Activated CD8-positive, alpha-beta memory T cell treated with anti-CD3 and anti-CD28 coated beads, Interleukin-2, amount 10 ng/mL, durations not matched to agents 7 days and 5 days (primary cell): ENCODE results near the gene FKBP4. TPM values are rescaled to one million over a fixed set of nuclear protein-coding genes. Genes with fewer than 3 reads are reported as not detected.

Source experiments
- ATAC-seq: fragments of 150-1000 bp; cut with Tn5 transposase; one replicate; pipeline ENCODE4 v1.10.0; 2021; ENCODE audit warnings: moderate library complexity
- CTCF ChIA-PET: fragments of 350-600 bp; sonication (Branson Sonifier 250); formaldehyde crosslinking; loops from one replicate; lab custom pipeline; 2021; ENCODE audit warnings: antibody characterized with exemption; lab: Charles Lee
- DNase-seq: peaks from one replicate; pipeline ENCODE4 v3.0.0-alpha.2; 2020
- H3K27ac Mint-ChIP-seq: one replicate; pipeline ENCODE4 v1.8.0; 2021; ENCODE audit warnings: mild to moderate bottlenecking, mixed read lengths
- H3K27me3 Mint-ChIP-seq: one replicate; pipeline ENCODE4 v1.8.0; 2021; ENCODE audit warnings: mixed read lengths
- H3K36me3 Mint-ChIP-seq: one replicate; pipeline ENCODE4 v1.8.0; 2021; ENCODE audit warnings: mild to moderate bottlenecking, mixed read lengths
- H3K4me1 Mint-ChIP-seq: one replicate; pipeline ENCODE4 v1.8.0; 2021; ENCODE audit warnings: mixed read lengths
- H3K4me3 Mint-ChIP-seq: one replicate; pipeline ENCODE4 v1.8.0; 2021; ENCODE audit warnings: mild to moderate bottlenecking, moderate library complexity, mixed read lengths
- H3K9me3 Mint-ChIP-seq: one replicate; pipeline ENCODE4 v1.8.0; 2022; ENCODE audit warnings: low read depth, mixed read lengths
- total RNA-seq, 2 experiments: library from RNA; stranded (reverse); gene quantifications; one replicate each; pipeline ENCODE4 v1.2.3, GENCODE V29; 2021

Gene FKBP4, protein sequence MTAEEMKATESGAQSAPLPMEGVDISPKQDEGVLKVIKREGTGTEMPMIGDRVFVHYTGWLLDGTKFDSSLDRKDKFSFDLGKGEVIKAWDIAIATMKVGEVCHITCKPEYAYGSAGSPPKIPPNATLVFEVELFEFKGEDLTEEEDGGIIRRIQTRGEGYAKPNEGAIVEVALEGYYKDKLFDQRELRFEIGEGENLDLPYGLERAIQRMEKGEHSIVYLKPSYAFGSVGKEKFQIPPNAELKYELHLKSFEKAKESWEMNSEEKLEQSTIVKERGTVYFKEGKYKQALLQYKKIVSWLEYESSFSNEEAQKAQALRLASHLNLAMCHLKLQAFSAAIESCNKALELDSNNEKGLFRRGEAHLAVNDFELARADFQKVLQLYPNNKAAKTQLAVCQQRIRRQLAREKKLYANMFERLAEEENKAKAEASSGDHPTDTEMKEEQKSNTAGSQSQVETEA
- total RNA-seq: 100 to 1,000 TPM in 1 of 2 experiments, 10 to 100 TPM in 1; 78.2 to 109 TPM

DNA sequence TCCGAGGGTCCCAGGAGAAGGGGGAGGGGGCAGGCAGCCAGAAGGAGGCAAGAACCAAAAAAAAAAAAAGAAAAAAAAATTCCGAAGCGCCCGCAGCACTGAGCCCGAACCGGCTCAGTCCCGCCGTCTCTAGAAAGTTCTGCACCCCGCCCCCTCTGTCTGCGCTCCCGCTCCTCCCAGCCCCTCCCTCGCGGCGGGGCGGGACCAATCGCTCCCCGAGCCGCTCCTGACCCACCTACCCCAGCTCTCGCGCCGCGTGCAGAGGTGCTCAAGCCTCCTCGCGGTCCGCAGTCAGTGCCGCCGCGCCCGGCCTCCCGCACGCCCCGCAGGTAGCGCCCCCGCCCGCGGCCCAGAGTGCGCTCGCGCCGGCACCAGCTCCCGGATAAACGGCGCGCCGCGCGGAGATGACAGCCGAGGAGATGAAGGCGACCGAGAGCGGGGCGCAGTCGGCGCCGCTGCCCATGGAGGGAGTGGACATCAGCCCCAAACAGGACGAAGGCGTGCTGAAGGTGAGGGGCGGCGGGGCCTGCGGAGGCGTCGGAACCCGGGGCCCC is at the start of gene FKBP4:
Gene FKBP4, plus strand, starts transcription at position 235 of the 554 bp plus-strand sequence. Its CDS starts 170 bp downstream, at position 405.
- Mint-ChIP-seq H3K36me3 (peaks cover 23% of the 10 kb centered on the region), H3K4me1 (peaks cover 19% of the 10 kb centered on the region), H3K9me3 (no peaks in the 10 kb centered on the region), H3K4me3 (peak within 1 kb of the TSS; percentile 91), H3K27me3 (peaks cover 5% of the 10 kb centered on the region), H3K27ac (peak within 1 kb of the TSS; percentile 85)
- peak; percentile 91 for ATAC-seq
- CTCF ChIA-PET: interaction anchor here (1.0 to 4.2 kb wide), 4 partner anchors 9 to 113 kb away, joined by 4 to 29 read pairs (median 6); partner anchors contain the start of gene ITFG2
- DNase-seq: peak; percentile 92

- CTCF ChIA-PET: no interaction called here
- Mint-ChIP-seq H3K4me3 (no peak overlapping the region), H3K4me1 (no peaks in the 10 kb centered on the region), H3K36me3 (no peaks in the 10 kb centered on the region), H3K27me3 (peaks cover 12% of the 10 kb centered on the region), H3K9me3 (no peaks in the 10 kb centered on the region), H3K27ac (no peak overlapping the region)
- ATAC-seq: no peak
- no peak for DNase-seq
These were observed 49.1 kb upstream of the FKBP4 start for GRCh38 chr12:2745655-2746054.

DNA sequence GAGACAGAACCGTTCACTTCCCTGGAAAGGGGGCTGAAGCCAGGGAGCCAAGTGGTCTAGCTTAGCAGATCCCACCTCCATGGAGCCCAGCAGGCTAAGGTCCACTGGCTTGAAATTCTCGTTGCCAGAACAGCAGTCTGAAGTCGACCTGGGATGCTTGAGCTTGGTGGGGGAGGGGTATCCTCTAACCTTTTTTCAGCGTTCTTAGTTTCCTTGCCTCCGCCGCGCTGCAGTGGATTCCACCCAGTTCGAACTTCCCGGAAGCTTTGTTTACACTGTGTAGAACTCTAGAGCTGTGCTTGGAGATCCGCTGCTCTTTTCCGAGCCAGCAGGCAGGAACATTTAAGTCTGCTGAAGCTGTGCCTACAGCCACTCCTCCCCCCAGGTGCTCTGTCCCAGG is 45.2 kb upstream of the FKBP4 start:
- peaks cover 33% of the 10 kb centered on the region for H3K27me3 Mint-ChIP-seq
- H3K36me3 Mint-ChIP-seq: no peaks in the 10 kb centered on the region
- no peak for DNase-seq
- CTCF ChIA-PET: no interaction called here
- no peaks in the 10 kb centered on the region for H3K9me3 Mint-ChIP-seq
- no peak overlapping the region for H3K27ac Mint-ChIP-seq
- ATAC-seq: no peak
- no peaks in the 10 kb centered on the region for H3K4me1 Mint-ChIP-seq
- H3K4me3 Mint-ChIP-seq: no peak overlapping the region

- DNase-seq (no peak), ATAC-seq (no peak)
- Mint-ChIP-seq H3K4me1 (no peaks in the 10 kb centered on the region), H3K36me3 (no peaks in the 10 kb centered on the region), H3K4me3 (no peak overlapping the region), H3K27me3 (peaks cover 34% of the 10 kb centered on the region), H3K9me3 (no peaks in the 10 kb centered on the region), H3K27ac (no peak overlapping the region)
- CTCF ChIA-PET: no interaction called here
These were observed 44.6 kb upstream of the FKBP4 start for GRCh38 chr12:2750185-2750584.

DNA sequence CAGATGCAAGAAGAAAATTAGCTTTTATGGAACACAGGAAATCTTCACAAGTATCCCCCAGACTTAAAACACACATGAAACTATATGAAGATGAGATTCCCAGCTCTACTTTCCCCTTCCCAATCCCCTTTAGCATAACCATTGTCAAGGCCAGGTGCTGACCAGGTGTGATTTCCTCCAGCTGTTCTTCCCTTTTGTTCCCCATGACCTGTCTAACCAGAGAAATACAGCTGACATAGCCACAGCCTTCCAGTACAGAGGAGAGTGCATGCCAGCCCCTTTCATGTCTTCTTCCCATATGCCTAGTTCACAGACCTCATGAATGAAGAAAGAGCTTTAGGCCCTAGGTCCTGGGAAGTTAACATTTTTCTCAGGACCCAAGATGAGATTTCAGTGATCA is 43.5 kb upstream of the FKBP4 start:
- CTCF ChIA-PET: interaction anchor here (0.9 kb wide), 1 partner anchor 33 kb away, joined by 3 read pairs; no protein-coding TSS in a partner anchor
- no peak for ATAC-seq
- Mint-ChIP-seq H3K27ac (no peak overlapping the region), H3K4me1 (no peaks in the 10 kb centered on the region), H3K9me3 (no peaks in the 10 kb centered on the region), H3K36me3 (no peaks in the 10 kb centered on the region), H3K27me3 (peaks cover 36% of the 10 kb centered on the region), H3K4me3 (no peak overlapping the region)
- DNase-seq: no peak

GRCh38 chr12:2751686-2752085 is 43.1 kb upstream of the FKBP4 start:
- Mint-ChIP-seq H3K36me3 (no peaks in the 10 kb centered on the region), H3K27ac (no peak overlapping the region), H3K27me3 (peaks cover 35% of the 10 kb centered on the region), H3K9me3 (no peaks in the 10 kb centered on the region), H3K4me3 (no peak overlapping the region), H3K4me1 (no peaks in the 10 kb centered on the region)
- ATAC-seq (no peak), DNase-seq (no peak)
- CTCF ChIA-PET: no interaction called here

DNA sequence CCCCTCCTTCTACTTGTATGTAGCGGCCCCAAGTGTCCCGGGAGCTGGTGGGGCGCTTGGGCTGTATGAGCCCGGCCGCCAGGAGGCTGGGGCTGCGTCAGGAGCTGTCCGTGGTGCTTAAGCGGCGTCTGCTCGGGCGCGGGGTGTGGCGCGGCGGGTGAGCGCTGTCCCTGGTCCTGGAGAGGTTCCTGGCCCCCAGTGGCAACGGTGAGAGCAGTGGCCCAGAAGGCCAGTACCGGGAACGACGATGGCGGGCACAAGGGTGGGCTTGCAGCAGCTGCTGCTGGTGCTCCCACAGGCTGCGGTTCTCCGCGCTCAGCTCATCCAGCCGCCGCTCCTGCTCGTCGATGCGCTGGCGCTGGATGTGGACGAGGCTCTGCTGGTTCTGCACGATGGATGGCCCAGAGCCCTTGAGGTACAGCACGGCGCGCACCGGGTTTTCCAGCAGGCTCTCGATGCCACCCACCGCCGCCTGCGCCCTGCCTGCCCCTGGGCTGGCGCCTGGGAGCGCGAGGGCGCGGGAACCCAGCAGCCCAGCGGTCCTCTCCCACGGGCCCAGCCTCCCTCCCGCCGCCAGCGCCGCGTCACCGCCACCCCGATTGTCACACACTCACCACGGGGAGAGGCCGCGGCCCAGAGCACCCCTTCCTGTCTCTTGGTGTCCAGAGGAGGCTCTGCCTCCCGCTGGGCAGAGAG is 41.9 kb upstream of the FKBP4 start:
- no peaks in the 10 kb centered on the region for H3K9me3 Mint-ChIP-seq
- no peak overlapping the region for H3K4me3 Mint-ChIP-seq
- H3K27me3 Mint-ChIP-seq: peaks cover 35% of the 10 kb centered on the region
- no peak overlapping the region for H3K27ac Mint-ChIP-seq
- H3K4me1 Mint-ChIP-seq: no peaks in the 10 kb centered on the region
- CTCF ChIA-PET: no interaction called here
- no peaks in the 10 kb centered on the region for H3K36me3 Mint-ChIP-seq
- DNase-seq (peak; percentile 82), ATAC-seq (peak; percentile 100)

DNA sequence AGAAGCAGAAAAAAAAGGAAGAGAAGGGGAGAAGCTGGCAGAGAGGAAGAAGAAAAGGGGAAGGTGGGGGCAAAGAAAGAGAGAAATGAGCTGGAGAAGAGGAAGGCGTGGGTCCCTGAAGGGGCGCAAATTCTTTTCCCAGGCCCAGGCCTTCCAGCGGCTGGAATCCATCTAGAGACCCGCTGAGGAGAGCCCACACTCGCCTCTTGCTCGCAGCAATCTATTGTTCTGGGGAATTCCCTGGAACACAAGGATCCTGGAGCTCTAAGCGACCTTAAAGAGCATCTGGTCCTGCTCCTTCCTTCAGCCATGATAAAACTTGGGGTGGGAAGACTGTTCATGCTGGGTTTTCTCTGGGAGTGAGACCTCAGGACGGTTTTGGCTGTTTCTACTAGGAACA is 41.2 kb upstream of the FKBP4 start:
- H3K4me1 Mint-ChIP-seq: no peaks in the 10 kb centered on the region
- H3K4me3 Mint-ChIP-seq: no peak overlapping the region

DNA sequence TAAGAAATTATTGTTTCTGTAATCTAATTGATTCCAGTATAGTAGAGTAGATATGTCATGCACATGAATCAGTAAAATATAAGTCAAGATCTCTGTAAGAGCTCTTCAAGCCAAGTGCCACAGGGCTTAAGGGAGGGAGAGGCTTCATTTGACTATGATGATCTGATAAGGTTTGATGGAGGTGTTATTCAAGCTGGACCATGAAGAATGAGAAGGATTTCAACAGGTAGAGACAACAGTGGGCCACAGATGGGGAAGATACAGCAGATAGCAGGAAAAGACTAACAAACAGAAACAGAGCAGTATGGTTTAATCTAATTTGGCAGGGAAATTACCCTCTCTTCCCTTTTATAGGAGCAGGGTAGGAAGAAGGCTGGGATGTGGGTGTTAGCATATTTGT is 40.6 kb upstream of the FKBP4 start:
- H3K27ac Mint-ChIP-seq: no peak overlapping the region
- no peak overlapping the region for H3K4me3 Mint-ChIP-seq
- no peaks in the 10 kb centered on the region for H3K4me1 Mint-ChIP-seq
- peaks cover 36% of the 10 kb centered on the region for H3K27me3 Mint-ChIP-seq
- ATAC-seq (no peak), DNase-seq (no peak)
- H3K9me3 Mint-ChIP-seq: no peaks in the 10 kb centered on the region
- CTCF ChIA-PET: interaction anchor here (1.3 kb wide), 1 partner anchor 30 kb away, joined by 5 read pairs; no protein-coding TSS in a partner anchor
- no peaks in the 10 kb centered on the region for H3K36me3 Mint-ChIP-seq

More for the DNA sequence above, 41.2 kb upstream of the FKBP4 start:
- Mint-ChIP-seq H3K36me3 (no peaks in the 10 kb centered on the region), H3K27me3 (peaks cover 39% of the 10 kb centered on the region), H3K27ac (no peak overlapping the region), H3K9me3 (no peaks in the 10 kb centered on the region)
- ATAC-seq (no peak), DNase-seq (no peak)
- CTCF ChIA-PET: interaction anchor here (1.3 kb wide), 1 partner anchor 30 kb away, joined by 5 read pairs; no protein-coding TSS in a partner anchor

GRCh38 chr12:2756756-2757155 is 38.0 kb upstream of the FKBP4 start:
- no peaks in the 10 kb centered on the region for H3K36me3 Mint-ChIP-seq
- DNase-seq (peak; percentile 21), ATAC-seq (no peak)
- H3K9me3 Mint-ChIP-seq: no peaks in the 10 kb centered on the region
- no peak overlapping the region for H3K4me3 Mint-ChIP-seq
- CTCF ChIA-PET: no interaction called here
- H3K4me1 Mint-ChIP-seq: no peaks in the 10 kb centered on the region
- H3K27me3 Mint-ChIP-seq: peaks cover 33% of the 10 kb centered on the region
- no peak overlapping the region for H3K27ac Mint-ChIP-seq

DNA sequence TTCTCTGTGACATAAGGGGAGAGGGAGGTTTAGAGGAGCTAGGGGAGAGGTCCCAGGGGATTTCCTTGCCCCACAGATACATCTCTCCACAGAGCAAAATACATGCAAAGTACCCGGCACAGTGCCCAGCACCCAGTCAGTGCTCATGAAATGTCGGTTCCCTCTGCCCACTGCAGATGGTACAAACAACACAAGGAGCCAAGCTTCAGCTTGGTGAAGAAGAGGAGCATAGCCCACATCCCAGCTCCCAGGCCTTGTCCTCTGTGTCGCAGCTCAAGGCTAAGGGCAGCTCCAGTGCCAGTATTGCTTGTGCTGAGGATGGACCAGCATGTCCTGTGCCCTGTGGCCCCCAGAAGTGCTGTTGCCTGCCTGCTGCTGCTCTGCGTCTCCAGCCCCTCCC is 35.0 kb upstream of the FKBP4 start:
- peaks cover 17% of the 10 kb centered on the region for H3K27me3 Mint-ChIP-seq
- no peaks in the 10 kb centered on the region for H3K36me3 Mint-ChIP-seq
- CTCF ChIA-PET: no interaction called here
- ATAC-seq (no peak), DNase-seq (peak; percentile 8)
- H3K4me3 Mint-ChIP-seq: no peak overlapping the region
- no peaks in the 10 kb centered on the region for H3K4me1 Mint-ChIP-seq
- H3K27ac Mint-ChIP-seq: no peak overlapping the region
- no peaks in the 10 kb centered on the region for H3K9me3 Mint-ChIP-seq

DNA sequence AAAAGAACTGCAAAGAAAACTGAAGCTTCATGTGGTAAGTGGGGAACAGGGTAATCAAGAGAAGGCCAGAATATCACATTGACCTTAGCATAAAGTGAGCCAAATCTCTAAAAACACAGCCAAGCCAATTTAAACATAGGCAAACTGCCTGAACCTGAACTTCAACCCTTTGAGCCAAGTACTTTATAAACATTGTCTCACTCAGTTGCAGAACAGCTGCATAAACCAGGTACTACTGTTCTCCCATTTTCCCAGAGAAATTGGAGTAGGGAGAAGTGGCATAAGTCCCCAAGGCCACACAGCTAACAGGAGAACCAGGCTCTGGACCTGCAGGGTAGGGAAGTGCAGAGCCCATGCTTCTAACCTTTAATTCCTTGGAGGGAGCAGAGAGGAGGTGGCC is 30.4 kb upstream of the FKBP4 start:
- ATAC-seq (no peak), DNase-seq (no peak)
- no peaks in the 10 kb centered on the region for H3K36me3 Mint-ChIP-seq
- no peaks in the 10 kb centered on the region for H3K4me1 Mint-ChIP-seq
- no peak overlapping the region for H3K27ac Mint-ChIP-seq
- CTCF ChIA-PET: interaction anchor here (1.0 kb wide), 1 partner anchor 53 kb away, joined by 3 read pairs; no protein-coding TSS in a partner anchor
- H3K27me3 Mint-ChIP-seq: peaks cover 2% of the 10 kb centered on the region
- H3K9me3 Mint-ChIP-seq: no peaks in the 10 kb centered on the region
- H3K4me3 Mint-ChIP-seq: no peak overlapping the region

DNA sequence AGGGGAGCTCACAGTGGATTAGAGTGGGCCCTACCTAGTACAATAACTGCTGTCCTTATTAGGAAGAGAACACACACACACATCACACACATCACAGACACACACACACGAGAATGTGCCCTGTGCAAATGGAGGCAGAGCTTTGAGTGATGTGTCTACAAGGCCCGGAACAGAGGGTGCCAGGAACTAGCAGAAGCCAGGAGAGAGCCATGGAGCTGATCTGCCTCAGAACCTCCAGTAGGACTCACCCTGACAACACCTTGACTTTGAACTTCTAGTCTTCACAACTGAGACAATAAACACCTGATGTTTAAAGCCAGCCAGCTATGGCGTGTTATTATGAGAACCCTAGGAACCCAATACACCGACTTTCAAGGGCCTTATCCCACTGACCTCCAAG is 29.7 kb upstream of the FKBP4 start:
- Mint-ChIP-seq H3K9me3 (no peaks in the 10 kb centered on the region), H3K4me3 (no peak overlapping the region), H3K36me3 (no peaks in the 10 kb centered on the region), H3K4me1 (no peaks in the 10 kb centered on the region), H3K27me3 (peaks cover 2% of the 10 kb centered on the region), H3K27ac (no peak overlapping the region)
- no peak for ATAC-seq
- CTCF ChIA-PET: interaction anchor here (1.1 kb wide), 1 partner anchor 82 kb away, joined by 3 read pairs; no protein-coding TSS in a partner anchor
- no peak for DNase-seq
